ENCODE results near the gene PLCH1. TPM values are rescaled to one million over a fixed set of nuclear protein-coding genes. Genes with fewer than 3 reads are reported as not detected.

The PLCH1 gene
- total and polyA plus RNA-seq, 10 of the 15 experiments (the other 5 are each of a cell fraction or from before 2014, with no cell fraction given): 0.03 to 0.22 (median 0.04) TPM; not detected in 5

DNA sequence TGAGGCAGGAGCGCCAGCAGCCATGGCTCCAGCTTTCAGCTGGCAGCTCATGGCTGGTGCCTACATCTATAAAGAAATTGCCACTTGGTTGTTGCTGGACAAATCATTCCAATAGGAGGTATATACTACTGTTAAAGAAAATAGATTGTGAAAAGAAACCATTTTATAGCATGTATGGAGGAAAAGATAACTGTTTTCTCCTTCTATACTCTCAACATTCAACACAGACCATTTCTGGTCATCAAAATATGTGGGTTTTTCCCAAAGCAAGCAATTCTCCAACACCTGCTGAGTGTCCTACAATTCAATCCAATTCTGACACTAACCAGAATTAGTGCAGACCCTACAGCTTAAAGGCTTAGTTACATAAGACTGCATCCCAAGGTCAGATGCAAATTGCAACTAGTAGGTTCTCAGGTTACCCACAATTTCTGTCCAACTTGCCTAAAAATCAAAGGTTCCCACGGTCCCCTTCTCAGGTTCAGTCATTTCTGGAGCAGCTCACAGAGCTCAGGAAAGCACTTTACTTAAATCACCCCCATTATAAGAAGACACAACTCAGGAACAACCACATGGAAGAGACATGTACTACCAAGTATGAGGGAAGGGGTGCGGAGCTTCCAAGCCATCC is 409.0 kb downstream of the PLCH1 start:
- Histone ChIP-seq H3K4me2 (ENCODE audit: control insufficient read depth, insufficient read depth) (peak overlapping the region; percentile 46; the same call in 1 of the 2 replicates), H3K27ac (ENCODE audit: control insufficient read depth, insufficient read depth) (no peak overlapping the region), H3K4me3 (no peak overlapping the region), H3K9ac (ENCODE audit: control insufficient read depth, insufficient read depth, low read length) (no peak overlapping the region), H2AFZ (ENCODE audit: control insufficient read depth, low read depth, low read length) (no peak overlapping the region; the same call in 1 of the 2 replicates), H3K4me1 (ENCODE audit: control insufficient read depth, insufficient read depth, low read length) (peaks cover 17% of the 10 kb centered on the region), H3K79me2 (ENCODE audit: control insufficient read depth, insufficient read depth, low read length) (no peaks in the 10 kb centered on the region), H4K20me1 (ENCODE audit: control insufficient read depth, insufficient read depth) (no peaks in the 10 kb centered on the region), H3K9me3 (replicated peaks; ENCODE audit: control insufficient read depth, insufficient read depth, low read length) (no peaks in the 10 kb centered on the region), H3K27me3 (replicated peaks in 1 of 2; ENCODE audit: control insufficient read depth in 2 of 2, insufficient read depth in 2 of 2, low read length in 1 of 2) (no peaks in the 10 kb centered on the region), H3K36me3 (ENCODE audit: control insufficient read depth in 2 of 2, insufficient read depth in 2 of 2, low read length in 1 of 2) (no peaks in the 10 kb centered on the region)
- ChIA-PET SMC1A (ENCODE audit: uncharacterized antibody, unreplicated experiment) (no interaction called here), CTCF (interaction anchor here (1.4 kb wide), 1 partner anchor 13 kb away, joined by 4 read pairs; no protein-coding TSS in a partner anchor), POLR2A (no interaction called here), RAD21 (ENCODE audit: unreplicated experiment) (interaction anchor here (1.3 kb wide), 1 partner anchor 366 kb away, joined by 3 read pairs; no protein-coding TSS in a partner anchor)
- BruUV-seq (replicated peaks): no TSS peak
- in situ Hi-C loops (cut with MboI) (no loop called here), intact Hi-C loops (cut with micrococcal nuclease; ENCODE audit: unreplicated experiment) (no loop called here)
- FAIRE-seq (peak; percentile 75), ATAC-seq (peak; percentile 54), DNase-seq (ENCODE audit: low read depth, low spot score) (peak; percentile 49)
- WGBS (ENCODE audit: insufficient coverage, insufficient replicate concordance, low lambda C conversion rate, missing lambda C conversion rate): 50% methylated on average over 3 of the region's 3 CpGs
- TF ChIP-seq TCF7 (IDR thresholded peaks at IDR 0.05; ENCODE audit: borderline replicate concordance) (0 out of 2 replicates have a peak, but pooled peaks have one; percentile 45), SMARCA5 (IDR thresholded peaks at IDR 0.05) (no peak), RCOR1 (conservative IDR thresholded peaks at IDR 0.05; ENCODE audit: low read depth, low read length) (no peak), RUNX3 (IDR thresholded peaks at IDR 0.05; ENCODE audit: low read length) (peak; percentile 59), JUND (IDR thresholded peaks at IDR 0.05; ENCODE audit: low read depth, low read length) (no peak), USF2 (IDR thresholded peaks at IDR 0.05; ENCODE audit: borderline replicate concordance, low read depth, low read length) (no peak), EED (IDR thresholded peaks at IDR 0.05; ENCODE audit: low read depth) (peak; percentile 71), ZBTB11 (CRISPR knock-in tag; IDR thresholded peaks at IDR 0.05) (no peak), CTCF (IDR thresholded peaks at IDR 0.05 in 2 of 3, conservative IDR thresholded peaks at IDR 0.05 in 1 of 3; ENCODE audit: control insufficient read depth in 2 of 3, extremely low read depth in 1 of 3, insufficient read depth in 1 of 3, low read depth in 3 of 3, low read length in 3 of 3) (no peak), IRF4 (IDR thresholded peaks at IDR 0.05; ENCODE audit: low read depth, low read length) (peak; percentile 68), DPF2 (IDR thresholded peaks at IDR 0.05) (no peak), ATF2 (IDR thresholded peaks at IDR 0.05; ENCODE audit: low read length) (peak; percentile 68; the same call in 1 of the 2 replicates), NFIC (IDR thresholded peaks at IDR 0.05; ENCODE audit: low read depth, low read length) (peak; percentile 34; the same call in 1 of the 2 replicates), TCF12 (IDR thresholded peaks at IDR 0.05; ENCODE audit: low read depth, low read length) (no peak)
- TF ChIP-seq, protein P1, sequence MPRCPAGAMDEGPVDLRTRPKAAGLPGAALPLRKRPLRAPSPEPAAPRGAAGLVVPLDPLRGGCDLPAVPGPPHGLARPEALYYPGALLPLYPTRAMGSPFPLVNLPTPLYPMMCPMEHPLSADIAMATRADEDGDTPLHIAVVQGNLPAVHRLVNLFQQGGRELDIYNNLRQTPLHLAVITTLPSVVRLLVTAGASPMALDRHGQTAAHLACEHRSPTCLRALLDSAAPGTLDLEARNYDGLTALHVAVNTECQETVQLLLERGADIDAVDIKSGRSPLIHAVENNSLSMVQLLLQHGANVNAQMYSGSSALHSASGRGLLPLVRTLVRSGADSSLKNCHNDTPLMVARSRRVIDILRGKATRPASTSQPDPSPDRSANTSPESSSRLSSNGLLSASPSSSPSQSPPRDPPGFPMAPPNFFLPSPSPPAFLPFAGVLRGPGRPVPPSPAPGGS (IDR thresholded peaks at IDR 0.05; ENCODE audit: borderline replicate concordance, insufficient read depth, low read depth, low read length, poor library complexity, severe bottlenecking): peak; percentile 26
